ENCODE measurements around the gene MROH2A.

- TF ChIP-seq JUND (IDR thresholded peaks at IDR 0.05) = no peak
- no peak for TF ChIP-seq CTCF (IDR thresholded peaks at IDR 0.05; ENCODE audit: low read depth, low read length, missing input control)
- no peak for TF ChIP-seq EGR1 (IDR thresholded peaks at IDR 0.05; ENCODE audit: low read depth in 2 of 2)
- TF ChIP-seq TAF1 (conservative IDR thresholded peaks at IDR 0.05) = no peak
- no peak for TF ChIP-seq YY1 (IDR thresholded peaks at IDR 0.05)
- no peak for TF ChIP-seq GABPA (IDR thresholded peaks at IDR 0.05 in 1 of 2, conservative IDR thresholded peaks at IDR 0.05 in 1 of 2)
- TF ChIP-seq RAD21 (IDR thresholded peaks at IDR 0.05) = no peak
- no peak for TF ChIP-seq MAX (IDR thresholded peaks at IDR 0.05)
- TF ChIP-seq ATF3 (IDR thresholded peaks at IDR 0.05) = no peak
- TF ChIP-seq SP1 (IDR thresholded peaks at IDR 0.05) = no peak
- no peak for TF ChIP-seq REST (IDR thresholded peaks at IDR 0.05)
These were observed 13.8 kb downstream of the MROH2A start for GRCh38 chr2:233791883-233792329.
